NCI-H2196 (cell line): ENCODE results near the gene DGKZ.

ENCODE experiments used
- DNase-seq: peaks from one replicate; lab custom pipeline; 2025; ENCODE audit not compliant: unreplicated experiment; lab: John Stamatoyannopoulos, UW

Gene DGKZ

GRCh38 chr11:46426233-46426991 lies 79.1 kb downstream of the DGKZ start:
- no peak for DNase-seq

- no peak for DNase-seq
These were observed 80.1 kb downstream of the DGKZ start for GRCh38 chr11:46427364-46427763.

GRCh38 chr11:46429717-46430116 lies 82.5 kb downstream of the DGKZ start:
- no peak for DNase-seq
